ENCODE results near the gene ARID5B.

DNA sequence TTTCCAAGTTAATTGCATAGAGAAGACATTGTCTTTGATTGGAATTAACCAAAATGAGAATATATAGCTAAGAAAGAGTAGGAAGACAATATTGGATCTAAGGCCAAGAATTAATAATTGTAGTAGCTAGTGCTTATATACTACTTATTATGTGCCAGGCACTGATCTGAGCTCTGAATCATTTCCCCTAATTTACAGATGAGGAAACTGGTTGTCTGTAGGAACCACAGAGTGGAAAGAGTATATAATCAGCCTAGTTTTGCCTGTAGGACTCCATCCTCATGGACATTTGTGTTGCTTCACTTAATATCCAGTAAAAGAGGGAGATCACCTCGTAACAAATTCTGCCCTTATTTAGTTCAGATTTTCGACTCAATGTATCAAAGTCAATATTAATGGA is 127.9 kb downstream of the ARID5B start:
- TF ChIP-seq, protein P1, sequence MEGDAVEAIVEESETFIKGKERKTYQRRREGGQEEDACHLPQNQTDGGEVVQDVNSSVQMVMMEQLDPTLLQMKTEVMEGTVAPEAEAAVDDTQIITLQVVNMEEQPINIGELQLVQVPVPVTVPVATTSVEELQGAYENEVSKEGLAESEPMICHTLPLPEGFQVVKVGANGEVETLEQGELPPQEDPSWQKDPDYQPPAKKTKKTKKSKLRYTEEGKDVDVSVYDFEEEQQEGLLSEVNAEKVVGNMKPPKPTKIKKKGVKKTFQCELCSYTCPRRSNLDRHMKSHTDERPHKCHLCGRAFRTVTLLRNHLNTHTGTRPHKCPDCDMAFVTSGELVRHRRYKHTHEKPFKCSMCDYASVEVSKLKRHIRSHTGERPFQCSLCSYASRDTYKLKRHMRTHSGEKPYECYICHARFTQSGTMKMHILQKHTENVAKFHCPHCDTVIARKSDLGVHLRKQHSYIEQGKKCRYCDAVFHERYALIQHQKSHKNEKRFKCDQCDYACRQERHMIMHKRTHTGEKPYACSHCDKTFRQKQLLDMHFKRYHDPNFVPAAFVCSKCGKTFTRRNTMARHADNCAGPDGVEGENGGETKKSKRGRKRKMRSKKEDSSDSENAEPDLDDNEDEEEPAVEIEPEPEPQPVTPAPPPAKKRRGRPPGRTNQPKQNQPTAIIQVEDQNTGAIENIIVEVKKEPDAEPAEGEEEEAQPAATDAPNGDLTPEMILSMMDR (IDR thresholded peaks at IDR 0.05) = no peak
- no peak for TF ChIP-seq ZFX (IDR thresholded peaks at IDR 0.05; ENCODE audit: borderline replicate concordance)
